Mesenchymal stem cell (in vitro differentiated cells and primary cell): ENCODE data around the gene HDGFL2.

Source experiments
- DNase-seq: peaks from one replicate; pipeline ENCODE4 v3.0.0-alpha.2; 2013
- H2AFZ ChIP-seq: one replicate; pipeline ENCODE4 v1.6.1; 2013; ENCODE audit warnings: low read depth, mild to moderate bottlenecking, control low read depth, inconsistent platforms, low read length, moderate library complexity
- H2AK5ac ChIP-seq: 2 replicates; pipeline ENCODE4 v1.6.1; 2013; ENCODE audit warnings: low read length, moderate library complexity, mild to moderate bottlenecking, inconsistent platforms; ENCODE audit not compliant: severe bottlenecking
- H2BK120ac ChIP-seq: one replicate; pipeline ENCODE4 v1.6.1; 2013; ENCODE audit warnings: low read depth, mild to moderate bottlenecking, inconsistent platforms, low read length, moderate library complexity
- H2BK12ac ChIP-seq, 2 experiments: one replicate each; pipeline ENCODE4 v1.6.1; 2013; ENCODE audit warnings: inconsistent platforms in 2 of 2, low read length in 2 of 2, mild to moderate bottlenecking in 2 of 2, moderate library complexity in 2 of 2, control low read depth in 1 of 2
- H2BK15ac ChIP-seq: one replicate; pipeline ENCODE4 v1.6.1; 2013; ENCODE audit warnings: mild to moderate bottlenecking, low read depth, inconsistent platforms; ENCODE audit not compliant: poor library complexity, severe bottlenecking
- H2BK5ac ChIP-seq: 2 replicates; pipeline ENCODE4 v1.6.1; 2013; ENCODE audit warnings: low read depth, mild to moderate bottlenecking, low read length, control low read depth, inconsistent platforms; ENCODE audit not compliant: poor library complexity, severe bottlenecking
- H3K14ac ChIP-seq, 2 experiments: one replicate each; pipeline ENCODE4 v1.6.1; 2013; ENCODE audit warnings: inconsistent platforms in 2 of 2, low read length in 2 of 2, control low read depth in 1 of 2, mild to moderate bottlenecking in 1 of 2, moderate library complexity in 1 of 2
- H3K18ac ChIP-seq, 2 experiments: one replicate each; pipeline ENCODE4 v1.6.1; 2013; ENCODE audit warnings: inconsistent platforms in 2 of 2, low read length in 2 of 2, control low read depth in 1 of 2, low read depth in 1 of 2, mild to moderate bottlenecking in 1 of 2
- H3K23ac ChIP-seq, 2 experiments: one replicate each; pipeline ENCODE4 v1.6.1; 2013; ENCODE audit warnings: inconsistent platforms in 2 of 2, low read length in 2 of 2, mild to moderate bottlenecking in 2 of 2, moderate library complexity in 2 of 2, control low read depth in 1 of 2
- H3K27ac ChIP-seq: 2 replicates; pipeline ENCODE4 v1.5.1; 2013; ENCODE audit warnings: mild to moderate bottlenecking, moderate library complexity, low read length, control low read depth, inconsistent platforms; ENCODE audit not compliant: poor library complexity, severe bottlenecking
- H3K27me3 ChIP-seq, 2 experiments: 2 replicates each; pipeline versions ENCODE4 v1.6.1 to v1.7.0; 2013; ENCODE audit warnings: low read length in 2 of 2, mild to moderate bottlenecking in 2 of 2, moderate library complexity in 2 of 2, control low read depth in 1 of 2, inconsistent platforms in 1 of 2; ENCODE audit not compliant: control insufficient read depth in 1 of 2, insufficient read depth in 1 of 2
- H3K36me3 ChIP-seq, 2 experiments: 2 replicates each; pipeline versions ENCODE4 v1.6.1 to v1.7.0; 2013; ENCODE audit warnings: low read length in 2 of 2, control low read depth in 1 of 2, inconsistent platforms in 1 of 2, low read depth in 1 of 2, mild to moderate bottlenecking in 1 of 2; ENCODE audit not compliant: insufficient read depth in 2 of 2, control insufficient read depth in 1 of 2
- H3K4ac ChIP-seq, 2 experiments: one replicate each; pipeline ENCODE4 v1.6.1; 2013; ENCODE audit warnings: inconsistent platforms in 2 of 2, low read length in 2 of 2, mild to moderate bottlenecking in 2 of 2, moderate library complexity in 2 of 2, control low read depth in 1 of 2, low read depth in 1 of 2
- H3K4me1 ChIP-seq: 2 replicates; pipeline ENCODE4 v1.6.1; 2013; ENCODE audit warnings: low read depth, low read length, control low read depth; ENCODE audit not compliant: control insufficient read depth, insufficient read depth
- H3K4me2 ChIP-seq: 2 replicates; pipeline ENCODE4 v1.6.1; 2013; ENCODE audit warnings: low read length, mild to moderate bottlenecking, inconsistent platforms; ENCODE audit not compliant: poor library complexity, severe bottlenecking
- H3K4me3 ChIP-seq, 2 experiments: 2 replicates each; pipeline versions ENCODE4 v1.5.1 to v1.7.0; 2013; ENCODE audit warnings: low read length in 2 of 2, mild to moderate bottlenecking in 2 of 2, control low read depth in 1 of 2, low read depth in 1 of 2; ENCODE audit not compliant: insufficient read depth in 1 of 2
- H3K79me1 ChIP-seq: replicated peaks from 2 replicates; pipeline ENCODE4 v1.6.1; 2013; ENCODE audit warnings: mild to moderate bottlenecking, control low read depth, low read length, inconsistent platforms; ENCODE audit not compliant: poor library complexity, severe bottlenecking
- H3K9ac ChIP-seq: 2 replicates; pipeline ENCODE4 v1.7.0; 2013; ENCODE audit warnings: mild to moderate bottlenecking, low read length, moderate library complexity
- H3K9me3 ChIP-seq: 2 replicates; pipeline ENCODE4 v1.7.0; 2013; ENCODE audit warnings: mild to moderate bottlenecking, low read length; ENCODE audit not compliant: control insufficient read depth
- H4K8ac ChIP-seq: one replicate; pipeline ENCODE4 v1.6.1; 2013; ENCODE audit warnings: inconsistent platforms, mild to moderate bottlenecking, low read length, moderate library complexity
- H4K91ac ChIP-seq: one replicate; pipeline ENCODE4 v1.6.1; 2013; ENCODE audit warnings: mild to moderate bottlenecking, low read length, inconsistent platforms
- WGBS: methylation state at CpG from one replicate; pipeline ENCODE4 v1.1.7; 2013; ENCODE audit warnings: mixed read lengths; 5-methylcytosine and 5-hydroxymethylcytosine counted together

The HDGFL2 gene

GRCh38 chr19:4503825-4504170 lies 31.7 kb downstream of the HDGFL2 start:
- Histone ChIP-seq H2AFZ (no peak overlapping the region), H3K9ac (no peak overlapping the region), H2BK120ac (no peak overlapping the region), H3K9me3 (no peaks in the 10 kb centered on the region), H3K23ac (no peak overlapping the region), H4K91ac (no peak overlapping the region), H2BK12ac (no peak overlapping the region), H3K27me3 (no peaks in the 10 kb centered on the region), H2BK5ac (no peak overlapping the region), H3K36me3 (peaks cover 46 to 96% of the 10 kb centered on the region in 2 experiments), H3K4ac (no peak overlapping the region), H3K4me2 (no peak overlapping the region), H3K4me3 (no peak overlapping the region), H2BK15ac (no peak overlapping the region), H3K27ac (no peak overlapping the region), H3K14ac (no peak overlapping the region), H4K8ac (no peak overlapping the region), H2AK5ac (no peak overlapping the region), H3K79me1 (peaks cover 6% of the 10 kb centered on the region), H3K18ac (no peak overlapping the region), H3K4me1 (peaks cover 10% of the 10 kb centered on the region)
- 92% methylated on average over 10 of the region's 10 CpGs for WGBS
- DNase-seq = no peak

DNA sequence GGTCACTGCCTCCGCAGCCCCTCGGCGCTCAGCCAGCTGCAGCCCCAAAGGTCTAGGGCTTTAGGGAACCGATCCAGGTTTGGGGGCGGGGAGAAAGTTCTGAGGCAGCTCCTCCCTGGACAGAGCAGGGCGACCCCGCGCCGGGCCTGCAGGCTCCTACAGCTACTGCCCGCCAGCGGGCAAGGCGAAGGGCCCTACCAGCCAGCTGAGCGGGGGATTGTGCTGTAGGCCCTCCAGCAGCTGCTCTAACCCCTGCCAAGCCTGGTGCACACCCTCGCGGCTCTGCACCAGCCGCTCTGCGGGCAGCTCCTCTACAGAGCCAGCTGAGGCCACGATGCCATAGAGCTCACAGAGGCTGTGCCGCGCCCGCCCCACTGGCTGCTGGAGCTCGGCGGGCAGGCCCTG lies 32.2 kb downstream of the HDGFL2 start:
- peaks cover 6% of the 10 kb centered on the region for H3K79me1 ChIP-seq
- no peak overlapping the region for H3K9ac ChIP-seq
- no peak overlapping the region for H2BK120ac ChIP-seq
- H3K4me2 ChIP-seq = no peak overlapping the region
- no peak overlapping the region for H3K18ac ChIP-seq
- H2BK15ac ChIP-seq = no peak overlapping the region
- H3K23ac ChIP-seq = no peak overlapping the region
- peaks cover 45 to 91% of the 10 kb centered on the region in 2 experiments for H3K36me3 ChIP-seq
- 94% methylated on average over 23 of the region's 23 CpGs for WGBS
- H2BK5ac ChIP-seq = no peak overlapping the region
- H3K4me1 ChIP-seq = peaks cover 10% of the 10 kb centered on the region
- no peak overlapping the region for H4K91ac ChIP-seq
- no peak overlapping the region for H3K14ac ChIP-seq
- no peak overlapping the region for H2AK5ac ChIP-seq
- no peak overlapping the region for H3K4ac ChIP-seq
- no peak overlapping the region for H3K4me3 ChIP-seq
- H3K27ac ChIP-seq = no peak overlapping the region
- no peaks in the 10 kb centered on the region for H3K9me3 ChIP-seq
- no peaks in the 10 kb centered on the region for H3K27me3 ChIP-seq
- H2BK12ac ChIP-seq = no peak overlapping the region
- DNase-seq = no peak
- no peak overlapping the region for H4K8ac ChIP-seq
- H2AFZ ChIP-seq = no peak overlapping the region

DNA sequence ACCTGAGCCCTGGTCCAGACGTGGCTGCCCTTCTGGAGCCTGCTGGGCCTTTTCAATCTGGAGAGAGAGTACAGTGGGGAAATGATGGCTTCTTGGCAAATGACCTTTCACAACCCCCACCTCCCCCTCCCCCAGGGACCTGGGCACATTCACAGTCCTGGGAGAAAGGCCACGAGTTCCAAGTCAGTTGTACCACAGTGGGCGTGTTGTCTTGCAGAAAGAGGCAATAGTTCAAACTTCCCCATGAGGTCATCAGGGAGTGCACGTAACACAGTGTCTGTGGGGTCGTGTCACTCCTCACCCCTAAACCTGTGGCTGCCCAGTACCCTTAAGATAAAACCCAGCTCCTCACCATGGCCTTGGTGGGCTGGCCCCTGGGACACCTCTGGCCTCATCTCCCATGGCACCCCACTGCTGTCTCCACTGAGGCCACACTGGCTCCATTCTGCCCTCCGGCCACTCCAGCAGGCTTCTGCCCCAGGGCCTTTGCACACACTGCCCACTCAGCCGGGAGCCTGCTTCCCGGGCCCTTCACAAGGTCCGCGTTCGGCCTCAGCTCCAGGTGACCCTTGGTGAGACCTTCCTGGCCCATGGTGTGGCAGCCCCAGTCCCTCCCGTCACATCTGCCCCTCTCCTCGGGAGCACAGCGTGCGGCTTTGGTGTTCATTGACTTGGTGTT lies 32.9 kb downstream of the HDGFL2 start:
- H3K27ac ChIP-seq = no peak overlapping the region
- no peak overlapping the region for H2AFZ ChIP-seq
- peak overlapping the region; percentile 35 for H4K91ac ChIP-seq
- H3K4me2 ChIP-seq = no peak overlapping the region
- H3K9ac ChIP-seq = no peak overlapping the region
- H2AK5ac ChIP-seq = no peak overlapping the region
- H3K4me3 ChIP-seq = no peak overlapping the region
- peak overlapping the region in 1 of 2 experiments; percentile 22 for H2BK12ac ChIP-seq
- no peak overlapping the region for H3K18ac ChIP-seq
- 81% methylated on average over 14 of the region's 15 CpGs for WGBS
- no peak overlapping the region for H2BK15ac ChIP-seq
- H3K79me1 ChIP-seq = peaks cover 4% of the 10 kb centered on the region
- H3K14ac ChIP-seq = no peak overlapping the region
- no peak overlapping the region for H3K4ac ChIP-seq
- H3K27me3 ChIP-seq = no peaks in the 10 kb centered on the region
- H3K23ac ChIP-seq = no peak overlapping the region
- no peaks in the 10 kb centered on the region for H3K9me3 ChIP-seq
- peaks cover 10% of the 10 kb centered on the region for H3K4me1 ChIP-seq
- no peak overlapping the region for H2BK120ac ChIP-seq
- H4K8ac ChIP-seq = no peak overlapping the region
- H3K36me3 ChIP-seq = peaks cover 42 to 84% of the 10 kb centered on the region in 2 experiments
- no peak for DNase-seq
- H2BK5ac ChIP-seq = no peak overlapping the region

DNA sequence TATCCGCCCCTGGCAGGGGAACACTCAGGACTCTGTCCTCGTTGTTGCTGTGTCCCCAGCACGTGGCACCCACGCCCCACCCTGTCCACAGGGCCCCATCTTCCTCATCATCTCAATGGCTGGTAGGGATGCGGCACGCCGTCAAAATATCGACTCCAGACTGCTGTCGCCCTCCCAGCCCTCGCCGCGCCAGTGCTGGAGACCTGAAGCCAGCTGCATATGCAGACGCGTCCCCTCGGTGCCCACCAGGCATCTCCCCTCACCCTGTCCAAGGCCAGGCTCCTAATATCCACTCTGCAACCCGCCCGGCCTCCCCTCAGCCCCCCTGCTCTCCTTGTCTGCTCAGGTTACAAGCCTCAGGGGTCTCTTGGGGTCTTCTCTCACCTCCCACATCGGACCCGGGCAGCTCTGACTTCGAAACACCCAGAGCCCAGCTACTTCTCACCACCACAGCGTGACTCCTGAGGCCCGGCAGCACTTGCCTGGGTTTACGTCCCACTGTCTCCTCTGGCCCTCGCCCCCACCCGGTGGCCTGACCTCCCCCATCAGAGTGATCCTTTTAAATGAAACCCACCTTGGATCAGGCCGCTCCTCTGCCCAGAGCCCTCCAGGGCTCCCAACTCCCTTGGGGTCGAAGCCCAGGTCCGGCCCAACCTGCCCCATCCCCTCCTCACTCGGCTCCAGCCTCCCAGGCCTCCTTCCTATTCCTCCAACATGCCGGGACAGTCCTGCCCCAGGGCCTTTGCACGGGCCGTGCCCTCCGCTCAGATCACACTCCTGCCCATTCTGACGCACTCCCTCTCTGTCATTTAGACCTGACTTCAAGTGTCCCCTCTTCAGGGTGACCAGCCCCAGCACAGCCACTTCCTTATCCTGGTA lies 33.7 kb downstream of the HDGFL2 start:
- no peaks in the 10 kb centered on the region for H3K9me3 ChIP-seq
- H3K4me2 ChIP-seq = no peak overlapping the region
- no peak overlapping the region for H3K14ac ChIP-seq
- H2BK5ac ChIP-seq = no peak overlapping the region
- peaks cover 4% of the 10 kb centered on the region for H3K79me1 ChIP-seq
- no peak overlapping the region for H4K8ac ChIP-seq
- H3K4me3 ChIP-seq = no peak overlapping the region
- peak overlapping the region in 1 of 2 experiments; percentile 6 for H3K4ac ChIP-seq
- no peak overlapping the region for H2BK120ac ChIP-seq
- no peak overlapping the region for H3K27ac ChIP-seq
- H2AFZ ChIP-seq = no peak overlapping the region
- no peak overlapping the region for H3K9ac ChIP-seq
- H2BK12ac ChIP-seq = no peak overlapping the region
- peaks cover 10% of the 10 kb centered on the region for H3K4me1 ChIP-seq
- H3K27me3 ChIP-seq = no peaks in the 10 kb centered on the region
- H3K18ac ChIP-seq = no peak overlapping the region
- H3K36me3 ChIP-seq = peaks cover 41 to 76% of the 10 kb centered on the region in 2 experiments
- no peak overlapping the region for H2AK5ac ChIP-seq
- H4K91ac ChIP-seq = peak overlapping the region; percentile 56
- H3K23ac ChIP-seq = no peak overlapping the region
- H2BK15ac ChIP-seq = no peak overlapping the region
- 97% methylated on average over 34 of the region's 34 CpGs for WGBS
- DNase-seq = no peak
